ENCODE results near the gene SF1.
"Not testable (repeated sequence)": the region's sequence is repeated elsewhere in the genome, so short reads cannot be mapped to it uniquely, and the experiment has no call there.

The SF1 gene, protein sequence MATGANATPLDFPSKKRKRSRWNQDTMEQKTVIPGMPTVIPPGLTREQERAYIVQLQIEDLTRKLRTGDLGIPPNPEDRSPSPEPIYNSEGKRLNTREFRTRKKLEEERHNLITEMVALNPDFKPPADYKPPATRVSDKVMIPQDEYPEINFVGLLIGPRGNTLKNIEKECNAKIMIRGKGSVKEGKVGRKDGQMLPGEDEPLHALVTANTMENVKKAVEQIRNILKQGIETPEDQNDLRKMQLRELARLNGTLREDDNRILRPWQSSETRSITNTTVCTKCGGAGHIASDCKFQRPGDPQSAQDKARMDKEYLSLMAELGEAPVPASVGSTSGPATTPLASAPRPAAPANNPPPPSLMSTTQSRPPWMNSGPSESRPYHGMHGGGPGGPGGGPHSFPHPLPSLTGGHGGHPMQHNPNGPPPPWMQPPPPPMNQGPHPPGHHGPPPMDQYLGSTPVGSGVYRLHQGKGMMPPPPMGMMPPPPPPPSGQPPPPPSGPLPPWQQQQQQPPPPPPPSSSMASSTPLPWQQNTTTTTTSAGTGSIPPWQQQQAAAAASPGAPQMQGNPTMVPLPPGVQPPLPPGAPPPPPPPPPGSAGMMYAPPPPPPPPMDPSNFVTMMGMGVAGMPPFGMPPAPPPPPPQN

DNA sequence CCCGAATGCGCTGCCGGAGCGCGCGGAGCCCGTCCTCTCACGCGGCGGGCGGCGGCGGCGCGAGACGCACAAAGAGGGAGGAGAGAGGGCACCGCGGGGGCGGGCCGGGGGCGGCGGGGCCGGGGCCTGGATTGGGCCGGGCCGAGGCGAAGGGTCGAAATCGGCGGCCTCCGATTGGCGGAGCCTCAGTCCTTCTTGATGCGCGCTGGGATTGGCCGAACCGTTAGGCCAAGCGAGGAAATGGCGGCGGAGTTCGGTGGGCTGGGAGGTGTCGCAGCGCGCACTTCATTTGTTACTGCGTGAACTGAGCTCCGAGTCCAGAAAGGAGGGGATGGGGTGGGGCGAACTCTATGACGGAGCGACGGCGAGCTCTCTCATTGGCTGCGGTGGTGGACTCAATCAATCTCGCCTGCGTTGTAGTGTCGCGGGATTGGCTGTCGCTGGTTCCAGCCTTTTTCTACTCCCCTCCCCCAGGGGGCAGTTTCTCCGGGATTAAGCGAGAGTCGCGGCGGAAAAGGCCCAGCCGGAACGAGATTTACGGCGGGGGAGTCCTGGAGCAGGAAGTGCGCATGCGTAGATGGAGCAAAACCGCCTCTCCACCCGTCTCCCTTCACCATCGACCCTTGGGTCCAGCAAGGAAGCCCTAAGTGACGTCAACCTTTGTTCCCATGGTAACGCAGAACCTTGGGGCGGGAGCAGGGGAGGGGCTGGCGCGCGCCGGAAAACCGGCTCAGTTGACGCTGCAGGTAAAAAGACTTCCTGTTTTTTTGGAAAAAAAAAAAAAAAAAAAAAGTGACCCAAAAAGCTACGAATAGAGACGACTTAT is at the start of gene SF1:
SF1 (minus strand) TSS at position 70 of the 826 bp plus-strand sequence. CDS start 150 bp downstream, outside the sequence.
- H3K27me3 ChIP-seq (ENCODE audit: control insufficient read depth, insufficient read depth, low read length) = no peaks in the 10 kb centered on the region
- peak within 1 kb of the TSS; percentile 69 for H3K4me3 ChIP-seq (ENCODE audit: low read length)

GRCh38 chr11:64827451-64827839 is 49.1 kb upstream of the SF1 start:
- Histone ChIP-seq H3K4me3 (ENCODE audit: low read length) (no peak overlapping the region), H3K4me1 (ENCODE audit: control insufficient read depth, insufficient read depth, low read length) (no peaks in the 10 kb centered on the region), H3K9ac (ENCODE audit: low read length) (no peak overlapping the region), H3K36me3 (ENCODE audit: control insufficient read depth, insufficient read depth, low read length) (no peaks in the 10 kb centered on the region), H3K27me3 (ENCODE audit: control insufficient read depth, insufficient read depth, low read length) (no peaks in the 10 kb centered on the region), H3K9me3 (ENCODE audit: control insufficient read depth, low read length) (no peaks in the 10 kb centered on the region)

More for the DNA sequence above, at the start of gene SF1:
- H3K36me3 ChIP-seq (ENCODE audit: control insufficient read depth, insufficient read depth, low read length) = peaks cover 9% of the 10 kb centered on the region
- peaks cover 10% of the 10 kb centered on the region for H3K4me1 ChIP-seq (ENCODE audit: control insufficient read depth, insufficient read depth, low read length)
- H3K9me3 ChIP-seq (ENCODE audit: control insufficient read depth, low read length) = no peaks in the 10 kb centered on the region
- peak within 1 kb of the TSS; percentile 87 for H3K9ac ChIP-seq (ENCODE audit: low read length)

- no peaks in the 10 kb centered on the region for H3K4me1 ChIP-seq (ENCODE audit: control insufficient read depth, insufficient read depth, low read length)
- H3K9ac ChIP-seq (ENCODE audit: low read length) = no peak overlapping the region
- H3K36me3 ChIP-seq (ENCODE audit: control insufficient read depth, insufficient read depth, low read length) = no peaks in the 10 kb centered on the region
- H3K4me3 ChIP-seq (ENCODE audit: low read length) = no peak overlapping the region
- H3K27me3 ChIP-seq (ENCODE audit: control insufficient read depth, insufficient read depth, low read length) = no peaks in the 10 kb centered on the region
- no peaks in the 10 kb centered on the region for H3K9me3 ChIP-seq (ENCODE audit: control insufficient read depth, low read length)
Measured at GRCh38 chr11:64826578-64827450, 48.5 kb upstream of the SF1 start.

DNA sequence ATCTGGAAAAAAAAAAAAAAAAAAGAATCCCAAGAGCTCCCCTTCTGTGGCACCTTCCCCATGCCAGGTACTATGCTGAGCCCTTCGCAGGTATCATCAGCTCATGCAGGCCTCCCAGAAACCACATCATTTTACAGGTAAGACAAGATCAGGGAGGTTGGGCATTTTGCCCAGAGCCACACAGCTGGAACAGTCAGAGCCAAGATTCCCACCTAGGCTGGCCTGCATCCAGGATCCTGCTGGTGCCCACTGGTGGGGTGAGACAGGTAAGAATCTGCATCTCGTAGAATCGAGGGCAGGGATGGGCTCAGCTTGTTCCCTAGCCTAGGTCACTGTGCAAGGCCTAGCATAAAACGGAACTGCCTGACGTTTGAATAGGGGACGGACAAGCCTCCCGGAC is 47.7 kb upstream of the SF1 start:
- no peaks in the 10 kb centered on the region for H3K4me1 ChIP-seq (ENCODE audit: control insufficient read depth, insufficient read depth, low read length)
- H3K9me3 ChIP-seq (ENCODE audit: control insufficient read depth, low read length) = no peaks in the 10 kb centered on the region
- H3K4me3 ChIP-seq (ENCODE audit: low read length) = no peak overlapping the region
- no peaks in the 10 kb centered on the region for H3K36me3 ChIP-seq (ENCODE audit: control insufficient read depth, insufficient read depth, low read length)
- H3K9ac ChIP-seq (ENCODE audit: low read length) = no peak overlapping the region
- H3K27me3 ChIP-seq (ENCODE audit: control insufficient read depth, insufficient read depth, low read length) = no peaks in the 10 kb centered on the region

GRCh38 chr11:64823568-64824119 is 45.3 kb upstream of the SF1 start:
- H3K36me3 ChIP-seq (ENCODE audit: control insufficient read depth, insufficient read depth, low read length) = no peaks in the 10 kb centered on the region
- no peak overlapping the region for H3K4me3 ChIP-seq (ENCODE audit: low read length)
- no peaks in the 10 kb centered on the region for H3K9me3 ChIP-seq (ENCODE audit: control insufficient read depth, low read length)
- no peaks in the 10 kb centered on the region for H3K27me3 ChIP-seq (ENCODE audit: control insufficient read depth, insufficient read depth, low read length)
- no peaks in the 10 kb centered on the region for H3K4me1 ChIP-seq (ENCODE audit: control insufficient read depth, insufficient read depth, low read length)
- no peak overlapping the region for H3K9ac ChIP-seq (ENCODE audit: low read length)

DNA sequence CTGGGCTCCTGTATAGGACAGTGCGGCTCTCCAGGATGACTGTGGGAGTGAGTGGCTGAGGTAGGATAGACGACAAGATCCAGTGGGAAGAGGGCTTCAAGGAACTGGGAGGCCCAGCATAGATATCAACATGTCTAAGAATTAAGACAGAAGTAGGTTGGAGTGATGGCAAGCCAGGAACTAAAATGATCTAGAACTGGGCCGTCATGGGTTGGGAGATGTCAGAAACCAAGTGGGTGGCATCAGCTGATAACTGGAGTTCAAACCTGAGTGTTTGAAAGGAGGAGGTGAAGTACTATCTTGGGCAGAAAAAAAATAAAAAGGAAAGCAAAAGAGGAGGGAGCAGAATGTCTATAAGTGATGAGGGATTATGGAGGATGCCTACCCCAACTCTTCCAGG is 39.1 kb upstream of the SF1 start:
- H3K36me3 ChIP-seq (ENCODE audit: control insufficient read depth, insufficient read depth, low read length) = no peaks in the 10 kb centered on the region
- H3K4me1 ChIP-seq (ENCODE audit: control insufficient read depth, insufficient read depth, low read length) = no peaks in the 10 kb centered on the region
- H3K27me3 ChIP-seq (ENCODE audit: control insufficient read depth, insufficient read depth, low read length) = no peaks in the 10 kb centered on the region
- H3K9ac ChIP-seq (ENCODE audit: low read length) = no peak overlapping the region
- no peaks in the 10 kb centered on the region for H3K9me3 ChIP-seq (ENCODE audit: control insufficient read depth, low read length)
- H3K4me3 ChIP-seq (ENCODE audit: low read length) = no peak overlapping the region

GRCh38 chr11:64815433-64815832 is 37.1 kb upstream of the SF1 start:
- not testable (repeated sequence) for H3K36me3 ChIP-seq (ENCODE audit: control insufficient read depth, insufficient read depth, low read length); H3K4me1 ChIP-seq (ENCODE audit: control insufficient read depth, insufficient read depth, low read length); H3K27me3 ChIP-seq (ENCODE audit: control insufficient read depth, insufficient read depth, low read length); H3K9ac ChIP-seq (ENCODE audit: low read length); H3K9me3 ChIP-seq (ENCODE audit: control insufficient read depth, low read length); H3K4me3 ChIP-seq (ENCODE audit: low read length)

DNA sequence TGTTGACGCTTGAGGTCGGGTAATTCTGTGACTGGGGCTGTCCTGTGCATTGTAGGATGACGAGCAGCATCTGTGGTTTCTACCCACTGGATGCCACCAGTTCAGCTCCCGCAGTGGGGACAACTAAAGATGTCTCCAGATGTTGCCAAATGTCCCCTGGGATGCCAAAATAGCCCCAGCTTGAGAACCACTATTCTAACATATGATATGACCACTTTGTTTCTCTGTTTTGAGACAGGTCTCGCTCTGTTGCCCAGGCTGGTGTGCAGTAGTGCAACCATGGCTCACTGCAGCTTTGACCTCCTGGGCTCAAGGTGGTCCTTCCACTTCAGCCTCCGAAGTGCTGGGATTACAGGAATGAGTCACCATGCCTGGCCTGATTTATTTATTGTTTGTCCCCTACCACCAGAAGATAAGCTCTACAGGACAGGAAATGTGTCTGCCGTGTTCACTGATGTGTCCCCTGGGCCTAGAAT is 36.4 kb upstream of the SF1 start:
- Histone ChIP-seq H3K4me3 (ENCODE audit: low read length) (no peak overlapping the region), H3K27me3 (ENCODE audit: control insufficient read depth, insufficient read depth, low read length) (no peaks in the 10 kb centered on the region), H3K9me3 (ENCODE audit: control insufficient read depth, low read length) (no peaks in the 10 kb centered on the region), H3K9ac (ENCODE audit: low read length) (no peak overlapping the region), H3K4me1 (ENCODE audit: control insufficient read depth, insufficient read depth, low read length) (peaks cover under 1% of the 10 kb centered on the region), H3K36me3 (ENCODE audit: control insufficient read depth, insufficient read depth, low read length) (no peaks in the 10 kb centered on the region)

- Histone ChIP-seq H3K9ac (ENCODE audit: low read length) (no peak overlapping the region), H3K4me3 (ENCODE audit: low read length) (no peak overlapping the region), H3K36me3 (ENCODE audit: control insufficient read depth, insufficient read depth, low read length) (no peaks in the 10 kb centered on the region), H3K9me3 (ENCODE audit: control insufficient read depth, low read length) (no peaks in the 10 kb centered on the region), H3K4me1 (ENCODE audit: control insufficient read depth, insufficient read depth, low read length) (peaks cover 7% of the 10 kb centered on the region), H3K27me3 (ENCODE audit: control insufficient read depth, insufficient read depth, low read length) (no peaks in the 10 kb centered on the region)
Measured at GRCh38 chr11:64813826-64814225, 35.5 kb upstream of the SF1 start.

GRCh38 chr11:64810891-64811272 is 32.5 kb upstream of the SF1 start:
- no peak overlapping the region for H3K9ac ChIP-seq (ENCODE audit: low read length)

DNA sequence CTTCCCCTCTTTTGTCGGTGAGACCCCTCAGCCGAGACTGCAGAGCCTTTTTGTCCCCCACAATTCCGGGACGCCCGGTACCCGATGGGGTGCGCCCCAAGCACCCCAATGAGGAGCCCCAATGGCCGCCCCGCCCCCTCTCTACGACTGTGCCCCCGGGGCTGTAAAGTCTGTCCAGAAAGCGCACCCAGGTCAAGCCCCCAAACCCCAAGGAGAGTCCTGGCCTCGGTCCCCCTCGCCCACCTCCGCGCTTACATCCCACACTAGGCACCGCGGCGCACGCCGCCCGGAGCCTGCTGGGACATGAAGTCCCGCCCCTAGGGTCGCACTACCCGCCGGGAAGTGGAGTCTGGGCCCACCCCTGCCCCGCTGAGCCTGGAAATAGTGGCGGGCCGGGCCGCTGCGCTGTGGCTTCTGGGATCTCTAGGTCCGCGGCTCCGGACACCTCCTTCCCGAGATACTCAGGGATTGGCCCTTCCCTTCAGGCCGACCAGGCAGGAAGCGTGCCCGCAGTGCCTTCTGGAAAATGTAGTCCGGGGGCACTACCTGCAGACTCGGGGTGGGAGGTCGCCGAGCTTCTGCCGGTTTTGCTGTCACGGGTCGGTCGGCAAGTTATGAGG is 32.0 kb upstream of the SF1 start, which contains the start of gene MEN1:
MEN1 (minus strand) TSS at position 281 of the 620 bp plus-strand sequence. CDS start 442 bp downstream, outside the sequence.
- Histone ChIP-seq H3K4me3 (ENCODE audit: low read length) (peak within 1 kb of the TSS; percentile 94), H3K36me3 (ENCODE audit: control insufficient read depth, insufficient read depth, low read length) (peaks cover 10% of the 10 kb centered on the region), H3K9ac (ENCODE audit: low read length) (peak within 1 kb of the TSS; percentile 70), H3K27me3 (ENCODE audit: control insufficient read depth, insufficient read depth, low read length) (no peaks in the 10 kb centered on the region), H3K4me1 (ENCODE audit: control insufficient read depth, insufficient read depth, low read length) (peaks cover 7% of the 10 kb centered on the region), H3K9me3 (ENCODE audit: control insufficient read depth, low read length) (no peaks in the 10 kb centered on the region)

More at GRCh38 chr11:64810891-64811272, 32.5 kb upstream of the SF1 start:
- Histone ChIP-seq H3K4me3 (ENCODE audit: low read length) (peak overlapping the region; percentile 94), H3K36me3 (ENCODE audit: control insufficient read depth, insufficient read depth, low read length) (peaks cover 5% of the 10 kb centered on the region), H3K27me3 (ENCODE audit: control insufficient read depth, insufficient read depth, low read length) (no peaks in the 10 kb centered on the region), H3K9me3 (ENCODE audit: control insufficient read depth, low read length) (no peaks in the 10 kb centered on the region), H3K4me1 (ENCODE audit: control insufficient read depth, insufficient read depth, low read length) (peaks cover 7% of the 10 kb centered on the region)

Measured in mucosa of stomach (tissue), 1 donor.